VCaP (cell line): ENCODE measurements around the gene STARD10.

Experiments used
- H3K27ac ChIP-seq: fragments of 450-650 bp; 2 replicates; pipeline ENCODE4 v1.5.1; 2017
- CTCF ChIP-seq: fragments of 450-650 bp; conservative IDR thresholded peaks from 2 replicates; pipeline ENCODE4 v1.5.1; 2017; ENCODE audit warnings: mild to moderate bottlenecking, moderate library complexity

The STARD10 gene

DNA sequence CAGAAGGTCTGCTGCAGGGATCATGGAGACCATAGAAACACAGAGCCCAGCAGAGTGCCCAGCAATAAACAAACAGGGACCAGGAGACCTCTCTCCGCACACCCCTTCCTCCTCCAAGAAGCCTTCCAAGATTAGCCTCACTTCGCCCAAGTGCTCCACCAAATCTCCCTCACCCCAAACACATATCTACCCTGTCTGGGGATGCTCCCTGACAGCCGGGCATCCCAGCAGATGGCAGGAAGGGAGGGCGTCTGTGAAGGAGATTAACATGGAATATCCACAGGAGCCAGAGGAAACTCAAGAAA, 68.2 kb downstream of the STARD10 start:
- TF ChIP-seq CTCF, result no peak
- peak overlapping the region; percentile 31; the same call in 1 of the 2 replicates for H3K27ac ChIP-seq

- peak; percentile 97 for TF ChIP-seq CTCF
- peak overlapping the region; percentile 31; the same call in 1 of the 2 replicates for H3K27ac ChIP-seq
Observed at GRCh38 chr11:72724851-72725723, 68.8 kb downstream of the STARD10 start.

DNA sequence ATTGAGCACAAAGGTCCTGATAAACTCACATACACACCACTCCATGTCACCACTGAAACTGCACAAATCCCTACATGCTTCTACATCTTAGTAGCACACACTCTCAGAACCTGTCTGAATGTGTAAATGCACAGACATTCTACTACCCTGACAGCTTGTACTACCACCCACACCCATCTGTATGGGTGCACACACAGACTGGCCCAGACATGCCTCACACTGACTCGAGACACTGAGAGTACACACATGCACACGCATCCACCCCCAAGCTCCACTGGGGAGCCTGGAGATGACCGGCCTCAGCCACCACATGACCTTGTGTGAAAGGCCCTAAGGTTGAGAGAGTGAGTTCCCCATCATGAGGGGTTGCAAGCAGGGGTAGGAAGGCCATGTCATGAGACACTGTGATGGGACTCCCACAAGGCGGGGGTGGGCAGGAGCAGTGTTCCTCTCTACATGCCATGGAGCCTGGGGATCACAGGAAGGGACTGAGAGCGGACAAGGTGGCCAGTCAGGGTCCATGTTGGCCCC, 69.8 kb downstream of the STARD10 start:
- H3K27ac ChIP-seq, result peak overlapping the region; percentile 93; the same call in 1 of the 2 replicates
- no peak for TF ChIP-seq CTCF

DNA sequence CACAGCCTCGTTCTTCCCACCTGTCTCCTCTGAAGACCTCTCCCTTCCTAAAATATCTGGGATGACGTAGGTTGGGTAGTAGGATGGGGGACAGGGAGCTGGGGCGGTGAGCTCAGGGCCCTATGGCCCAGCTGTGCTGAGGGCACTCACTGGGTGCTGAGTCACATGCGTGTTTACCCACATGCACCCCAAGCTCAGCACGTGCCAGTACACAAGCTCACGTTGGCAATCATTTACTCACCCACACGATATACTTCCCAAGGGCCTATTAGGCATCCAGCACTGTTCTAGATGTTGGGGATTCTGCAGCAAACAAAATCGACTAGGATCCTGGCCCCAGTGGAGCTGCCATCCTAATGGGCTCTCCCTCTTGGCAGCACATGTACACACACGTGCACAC, 70.3 kb downstream of the STARD10 start:
- peak overlapping the region; percentile 93 for H3K27ac ChIP-seq
- no peak for TF ChIP-seq CTCF

GRCh38 chr11:72722050-72722748, 71.6 kb downstream of the STARD10 start:
- TF ChIP-seq CTCF, result no peak
- peak overlapping the region; percentile 93 for H3K27ac ChIP-seq

GRCh38 chr11:72721689-72722049, 72.2 kb downstream of the STARD10 start:
- peak overlapping the region; percentile 93 for H3K27ac ChIP-seq
- no peak for TF ChIP-seq CTCF

- TF ChIP-seq CTCF, result no peak
- peak overlapping the region; percentile 93 for H3K27ac ChIP-seq
Observed at GRCh38 chr11:72721276-72721675, 72.6 kb downstream of the STARD10 start.
